SU-DHL-6 (cell line): ENCODE results near the gene CCP110.

Source experiments
- CTCF ChIP-seq: fragments of 200-600 bp; sonication (generic); IDR thresholded peaks from one replicate; pipeline ENCODE4 v1.5.1; 2017; ENCODE audit warnings: antibody characterized with exemption, mild to moderate bottlenecking, low read length, moderate library complexity; ENCODE audit not compliant: insufficient read depth, poor library complexity, severe bottlenecking
- EZH2phosphoT487 ChIP-seq: fragments of 200-600 bp; sonication (generic), shearing (Covaris generic); conservative IDR thresholded peaks from 2 replicates; pipeline ENCODE4 v1.6.1; 2018; ENCODE audit warnings: mild to moderate bottlenecking, antibody characterized with exemption, low read length, moderate library complexity, mixed read lengths

- TF ChIP-seq CTCF (no peak), EZH2phosphoT487 (no peak)
Measured at GRCh38 chr16:19542138-19542821, 18.5 kb downstream of the CCP110 start.
